IMR-90 (cell line): ENCODE data around the gene SLC39A6. TPM values are rescaled to one million over a fixed set of nuclear protein-coding genes. Genes with fewer than 3 reads are reported as not detected.

ENCODE experiments used
- ATAC-seq: fragments of 200-7000 bp; cut with Tn5 transposase; 2 replicates; pipeline ENCODE4 v1.9.1; 2020; ENCODE audit warnings: low read depth, mild to moderate bottlenecking, moderate library complexity
- BruUV-seq: library from RNA; stranded (reverse); fragments of 400-500 nt; replicated peaks from 2 replicates; lab custom pipeline; 2021; lab: Mats Ljungman, UMichigan
- CTCF ChIA-PET: fragments of 300-600 bp; formaldehyde crosslinking; extraction: SDS; loops from one replicate; lab custom pipeline; 2021; ENCODE audit warnings: antibody characterized with exemption; lab: Yijun Ruan, JAX
- POLR2A ChIA-PET: fragments of 300-600 bp; sonication (Branson Sonifier 250); formaldehyde crosslinking; loops from one replicate; lab custom pipeline; 2022; ENCODE audit warnings: antibody characterized with exemption; ENCODE audit not compliant: unreplicated experiment; lab: Charles Lee
- DNase-seq: peaks from one replicate; pipeline ENCODE4 v3.0.0; 2013
- H2AFZ ChIP-seq: replicated peaks from 2 replicates; pipeline ENCODE3; 2013; ENCODE audit warnings: low read length, mild to moderate bottlenecking; ENCODE audit not compliant: poor library complexity
- H2AK5ac ChIP-seq: 2 replicates; pipeline ENCODE4 v1.6.1; 2013; ENCODE audit warnings: low read depth, low read length, inconsistent platforms
- H2AK9ac ChIP-seq: replicated peaks from 2 replicates; pipeline ENCODE3; 2013; ENCODE audit warnings: mild to moderate bottlenecking, low read depth, low read length, moderate library complexity; ENCODE audit not compliant: poor library complexity
- H2BK120ac ChIP-seq: 2 replicates; pipeline ENCODE4 v1.6.1; 2013; ENCODE audit warnings: low read depth, low read length, inconsistent platforms
- H2BK15ac ChIP-seq: 3 replicates; pipeline ENCODE4 v1.6.1; 2013; ENCODE audit warnings: low read depth, low read length, inconsistent platforms
- H2BK20ac ChIP-seq: 2 replicates; pipeline ENCODE4 v1.6.1; 2013; ENCODE audit warnings: low read depth, mild to moderate bottlenecking, inconsistent platforms, low read length, moderate library complexity
- H2BK5ac ChIP-seq: 2 replicates; pipeline ENCODE4 v1.6.1; 2013; ENCODE audit warnings: mild to moderate bottlenecking, low read depth, low read length, inconsistent platforms; ENCODE audit not compliant: poor library complexity, severe bottlenecking
- H3K14ac ChIP-seq: replicated peaks from 2 replicates; pipeline ENCODE4 v1.6.1; 2013; ENCODE audit warnings: low read depth, low read length, inconsistent platforms
- H3K18ac ChIP-seq: 2 replicates; pipeline ENCODE4 v1.6.1; 2013; ENCODE audit warnings: low read depth, low read length, control low read depth
- H3K23ac ChIP-seq: 2 replicates; pipeline ENCODE4 v1.6.1; 2013; ENCODE audit warnings: low read depth, low read length, inconsistent platforms
- H3K27ac ChIP-seq: 2 replicates; pipeline ENCODE4 v1.5.1; 2013; ENCODE audit warnings: mild to moderate bottlenecking, control low read depth, low read length; ENCODE audit not compliant: insufficient read depth
- H3K27me3 ChIP-seq: 2 replicates; pipeline ENCODE4 v1.6.1; 2013; ENCODE audit warnings: low read length; ENCODE audit not compliant: control insufficient read depth, insufficient read depth
- H3K36me3 ChIP-seq: 2 replicates; pipeline ENCODE4 v1.6.1; 2013; ENCODE audit warnings: low read length, mixed read lengths; ENCODE audit not compliant: control insufficient read depth, insufficient read depth
- H3K4ac ChIP-seq: 2 replicates; pipeline ENCODE4 v1.6.1; 2013; ENCODE audit warnings: low read depth, low read length, inconsistent platforms
- H3K4me1 ChIP-seq: 2 replicates; pipeline ENCODE4 v1.6.1; 2013; ENCODE audit warnings: low read length, mixed read lengths; ENCODE audit not compliant: control insufficient read depth, insufficient read depth
- H3K4me2 ChIP-seq: 2 replicates; pipeline ENCODE4 v1.6.1; 2013; ENCODE audit warnings: low read depth, mild to moderate bottlenecking, control low read depth, low read length, moderate library complexity
- H3K4me3 ChIP-seq: 2 replicates; pipeline ENCODE4 v1.5.1; 2013; ENCODE audit warnings: low read depth, mild to moderate bottlenecking, control low read depth, low read length, moderate library complexity; ENCODE audit not compliant: insufficient read depth
- H3K56ac ChIP-seq: 2 replicates; pipeline ENCODE4 v1.6.1; 2013; ENCODE audit warnings: low read length, inconsistent platforms; ENCODE audit not compliant: insufficient read depth; ENCODE audit errors: extremely low read depth
- H3K79me1 ChIP-seq, 2 experiments: 2 replicates each; pipeline ENCODE4 v1.6.1; 2013; ENCODE audit warnings: low read length in 2 of 2, inconsistent platforms in 1 of 2, low read depth in 1 of 2
- H3K9ac ChIP-seq: 2 replicates; pipeline ENCODE4 v1.6.1; 2013; ENCODE audit warnings: low read depth, low read length, control low read depth
- H3K9me1 ChIP-seq: 2 replicates; pipeline ENCODE4 v1.6.1; 2013; ENCODE audit warnings: low read length, inconsistent platforms; ENCODE audit not compliant: insufficient read depth
- H3K9me3 ChIP-seq: 2 replicates; pipeline ENCODE4 v1.6.1; 2013; ENCODE audit warnings: low read length; ENCODE audit not compliant: control insufficient read depth, insufficient read depth
- H4K20me1 ChIP-seq: 2 replicates; pipeline ENCODE4 v1.6.1; 2013; ENCODE audit warnings: low read length, inconsistent platforms; ENCODE audit not compliant: insufficient read depth
- H4K5ac ChIP-seq: 2 replicates; pipeline ENCODE4 v1.6.1; 2013; ENCODE audit warnings: mild to moderate bottlenecking, low read depth, low read length, control low read depth
- H4K8ac ChIP-seq, 2 experiments: 2 replicates each; pipeline ENCODE4 v1.6.1; 2013; ENCODE audit warnings: low read depth in 2 of 2, low read length in 2 of 2, control low read depth in 1 of 2, inconsistent platforms in 1 of 2
- H4K91ac ChIP-seq: 2 replicates; pipeline ENCODE4 v1.6.1; 2013; ENCODE audit warnings: low read depth, low read length, inconsistent platforms; ENCODE audit not compliant: insufficient read depth
- BHLHE40 ChIP-seq: fragments of 150-350 bp; IDR thresholded peaks from 2 replicates; pipeline ENCODE4 v1.6.1; 2016; ENCODE audit warnings: mild to moderate bottlenecking, low read depth, low read length
- CEBPB ChIP-seq: IDR thresholded peaks from 2 replicates; pipeline ENCODE4 v1.6.1; 2012; ENCODE audit warnings: low read depth, low read length, improper control_type of control experiment
- CHD1 ChIP-seq: IDR thresholded peaks from 2 replicates; pipeline ENCODE4 v1.6.1; 2012; ENCODE audit warnings: low read depth, low read length, improper control_type of control experiment
- FOS ChIP-seq: fragments of 150-350 bp; IDR thresholded peaks from 2 replicates; pipeline ENCODE4 v1.6.1; 2016; ENCODE audit warnings: low read depth, low read length
- MAFK ChIP-seq: IDR thresholded peaks from 2 replicates; pipeline ENCODE4 v1.6.1; 2012; ENCODE audit warnings: low read depth, low read length, improper control_type of control experiment
- MAZ ChIP-seq: IDR thresholded peaks from 2 replicates; pipeline ENCODE4 v1.6.1; 2012; ENCODE audit warnings: low read depth, mild to moderate bottlenecking, low read length, improper control_type of control experiment, moderate library complexity, borderline replicate concordance
- MXI1 ChIP-seq: IDR thresholded peaks from 2 replicates; pipeline ENCODE4 v1.6.1; 2012; ENCODE audit warnings: low read depth, mild to moderate bottlenecking, low read length, moderate library complexity, borderline replicate concordance
- NFE2L2 ChIP-seq: fragments of 150-350 bp; IDR thresholded peaks from 2 replicates; pipeline ENCODE4 v1.6.1; 2016; ENCODE audit warnings: low read depth, mild to moderate bottlenecking, low read length
- POLR2A ChIP-seq: IDR thresholded peaks from 2 replicates; pipeline ENCODE4 v1.6.1; 2012; ENCODE audit warnings: mild to moderate bottlenecking, low read depth, low read length
- RAD21 ChIP-seq: IDR thresholded peaks from 2 replicates; pipeline ENCODE4 v1.6.1; 2012; ENCODE audit warnings: low read length, improper control_type of control experiment
- RCOR1 ChIP-seq: IDR thresholded peaks from 2 replicates; pipeline ENCODE4 v1.6.1; 2012; ENCODE audit warnings: mild to moderate bottlenecking, low read length, improper control_type of control experiment; ENCODE audit not compliant: insufficient replicate concordance
- RFX5 ChIP-seq: IDR thresholded peaks from 2 replicates; pipeline ENCODE4 v1.8.0; 2012; ENCODE audit warnings: low read depth, mild to moderate bottlenecking, low read length, moderate library complexity
- SMC3 ChIP-seq: fragments of 150-350 bp; IDR thresholded peaks from 2 replicates; pipeline ENCODE4 v1.6.1; 2016; ENCODE audit warnings: low read depth, mild to moderate bottlenecking, antibody characterized with exemption, low read length, moderate library complexity
- WGBS, 2 experiments: methylation state at CpG; one replicate each; pipeline versions ENCODE4 v1.1.5 to v1.1.7; 2013; ENCODE audit warnings: missing lambda C conversion rate in 2 of 2; ENCODE audit not compliant: insufficient read length in 1 of 2; ENCODE audit errors: extremely low coverage in 2 of 2; 5-methylcytosine and 5-hydroxymethylcytosine counted together
- dilution Hi-C: fragments of 300-500 bp; cut with HindIII; formaldehyde crosslinking; loops from one replicate; pipeline ENCODE4 v1.14.3; 2018; ENCODE audit warnings: low sequenced_read_pairs; ENCODE audit not compliant: unreplicated experiment
- in situ Hi-C: fragments of 300-500 bp; cut with MboI; formaldehyde crosslinking; loops from 3 replicates; pipeline ENCODE4 v1.14.3; 2019; ENCODE audit warnings: low sequenced_read_pairs, inconsistent platforms, mixed read lengths
- intact Hi-C: fragments of 100-400 bp; cut with micrococcal nuclease; formaldehyde crosslinking; loops from 2 replicates; pipeline ENCODE4 v1.10.0; 2022
- polyA plus RNA-seq, 3 experiments: library from polyadenylated mRNA; depleted of rRNA; stranded (reverse); fragments of >200 nt; gene quantifications; 2 replicates each; pipeline ENCODE4 v1.2.3, GENCODE V29; 2012; ENCODE audit warnings: low replicate concordance in 1 of 3
- total RNA-seq: library from RNA; depleted of rRNA; stranded (reverse); fragments of >200 nt; gene quantifications from 2 replicates; pipeline ENCODE4 v1.2.3, GENCODE V29; 2012
- TF ChIP-seq, protein P1 (sequence below): fragments of 150-350 bp; IDR thresholded peaks from 2 replicates; pipeline ENCODE4 v1.6.1; 2017; ENCODE audit warnings: mild to moderate bottlenecking, antibody characterized with exemption, low read length, low read depth
- TF ChIP-seq, protein P2 (sequence below): conservative IDR thresholded peaks from 2 replicates; pipeline ENCODE4 v1.5.1; 2012; ENCODE audit warnings: mild to moderate bottlenecking, low read depth, low read length, improper control_type of control experiment
- TF ChIP-seq, protein P3 (sequence below): fragments of 150-350 bp; IDR thresholded peaks from 2 replicates; pipeline ENCODE4 v1.6.1; 2016; ENCODE audit warnings: low read depth, mild to moderate bottlenecking, low read length, moderate library complexity, borderline replicate concordance

Gene SLC39A6
- total and polyA plus RNA-seq, 2 of the 4 experiments (the other 2 are of a cell fraction) = 48.7 to 91.9 TPM

DNA sequence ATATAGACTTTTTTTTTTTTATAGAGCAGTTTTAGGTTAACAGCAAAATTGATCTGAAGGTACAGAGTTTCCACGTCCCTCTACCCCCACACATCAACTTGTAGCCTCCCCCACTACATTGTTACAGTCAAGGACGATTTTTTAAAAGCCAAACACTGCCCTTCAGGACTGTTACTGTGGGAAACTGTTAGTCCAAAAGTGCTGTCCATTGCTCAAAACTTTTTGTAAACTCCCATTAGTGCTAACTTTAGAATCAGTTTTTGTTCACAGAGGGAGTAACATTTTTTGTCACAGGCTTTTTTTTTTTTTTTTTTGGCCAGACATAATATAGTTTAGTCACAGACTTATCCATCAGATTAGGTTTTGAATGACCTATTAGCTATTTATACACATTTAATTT is 24.6 kb upstream of the SLC39A6 start:
- no peaks in the 10 kb centered on the region for H3K27me3 ChIP-seq
- peaks cover 29% of the 10 kb centered on the region for H3K36me3 ChIP-seq
- peaks cover 23% of the 10 kb centered on the region for H3K4me1 ChIP-seq
- H3K18ac ChIP-seq = peak overlapping the region; percentile 88
- peaks cover 10 to 37% of the 10 kb centered on the region in 2 experiments; a peak in 3 of 4 replicates for H3K79me1 ChIP-seq
- H4K91ac ChIP-seq = peak overlapping the region; percentile 92
- H2BK120ac ChIP-seq = peak overlapping the region; percentile 95
- peak overlapping the region; percentile 97; the same call in 1 of the 2 replicates for H3K27ac ChIP-seq
- DNase-seq (peak; percentile 13), ATAC-seq (no peak)
- H2BK5ac ChIP-seq = peak overlapping the region; percentile 91
- peak overlapping the region; percentile 93; the same call in 1 of the 2 replicates for H2AK5ac ChIP-seq
- WGBS, 2 experiments = no CpG with 5 or more reads among the region's 2 CpGs
- intact Hi-C loops (loop anchor here (2.0 kb wide), 1 partner anchor 19 kb away; no protein-coding TSS in a partner anchor), dilution Hi-C loops (no loop called here), in situ Hi-C loops (no loop called here)
- no peaks in the 10 kb centered on the region for H3K9me3 ChIP-seq
- H3K14ac ChIP-seq = peak overlapping the region; percentile 97
- peak overlapping the region; percentile 5 to 98 for H4K8ac ChIP-seq
- H3K4ac ChIP-seq = peak overlapping the region; percentile 97
- POLR2A ChIA-PET = no interaction called here
- H3K56ac ChIP-seq = peak overlapping the region; percentile 71; the same call in 1 of the 2 replicates
- H3K4me3 ChIP-seq = no peak overlapping the region
- CTCF ChIA-PET = no interaction called here
- no peaks in the 10 kb centered on the region for H4K20me1 ChIP-seq
- no peak overlapping the region for H2AFZ ChIP-seq
- peak overlapping the region; percentile 32; the same call in 1 of the 2 replicates for H3K4me2 ChIP-seq
- peak overlapping the region; percentile 98; the same call in 1 of the 2 replicates for H3K23ac ChIP-seq
- peak overlapping the region; percentile 82 for H4K5ac ChIP-seq
- H2BK15ac ChIP-seq = peak overlapping the region; percentile 90; the same call in 2 of the 3 replicates
- no peak for TF ChIP-seq MXI1
- TF ChIP-seq, protein P1, sequence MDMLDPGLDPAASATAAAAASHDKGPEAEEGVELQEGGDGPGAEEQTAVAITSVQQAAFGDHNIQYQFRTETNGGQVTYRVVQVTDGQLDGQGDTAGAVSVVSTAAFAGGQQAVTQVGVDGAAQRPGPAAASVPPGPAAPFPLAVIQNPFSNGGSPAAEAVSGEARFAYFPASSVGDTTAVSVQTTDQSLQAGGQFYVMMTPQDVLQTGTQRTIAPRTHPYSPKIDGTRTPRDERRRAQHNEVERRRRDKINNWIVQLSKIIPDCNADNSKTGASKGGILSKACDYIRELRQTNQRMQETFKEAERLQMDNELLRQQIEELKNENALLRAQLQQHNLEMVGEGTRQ = no peak
- no peak for TF ChIP-seq RFX5
- no peak for TF ChIP-seq SMC3
- TF ChIP-seq CHD1 = no peak
- no peak for TF ChIP-seq RCOR1
- TF ChIP-seq POLR2A = no peak
- no peak for TF ChIP-seq BHLHE40
- no peak for TF ChIP-seq NFE2L2
- no peak for TF ChIP-seq CEBPB
- no peak for TF ChIP-seq RAD21
- TF ChIP-seq, protein P2, sequence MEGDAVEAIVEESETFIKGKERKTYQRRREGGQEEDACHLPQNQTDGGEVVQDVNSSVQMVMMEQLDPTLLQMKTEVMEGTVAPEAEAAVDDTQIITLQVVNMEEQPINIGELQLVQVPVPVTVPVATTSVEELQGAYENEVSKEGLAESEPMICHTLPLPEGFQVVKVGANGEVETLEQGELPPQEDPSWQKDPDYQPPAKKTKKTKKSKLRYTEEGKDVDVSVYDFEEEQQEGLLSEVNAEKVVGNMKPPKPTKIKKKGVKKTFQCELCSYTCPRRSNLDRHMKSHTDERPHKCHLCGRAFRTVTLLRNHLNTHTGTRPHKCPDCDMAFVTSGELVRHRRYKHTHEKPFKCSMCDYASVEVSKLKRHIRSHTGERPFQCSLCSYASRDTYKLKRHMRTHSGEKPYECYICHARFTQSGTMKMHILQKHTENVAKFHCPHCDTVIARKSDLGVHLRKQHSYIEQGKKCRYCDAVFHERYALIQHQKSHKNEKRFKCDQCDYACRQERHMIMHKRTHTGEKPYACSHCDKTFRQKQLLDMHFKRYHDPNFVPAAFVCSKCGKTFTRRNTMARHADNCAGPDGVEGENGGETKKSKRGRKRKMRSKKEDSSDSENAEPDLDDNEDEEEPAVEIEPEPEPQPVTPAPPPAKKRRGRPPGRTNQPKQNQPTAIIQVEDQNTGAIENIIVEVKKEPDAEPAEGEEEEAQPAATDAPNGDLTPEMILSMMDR = no peak
- TF ChIP-seq, protein P3, sequence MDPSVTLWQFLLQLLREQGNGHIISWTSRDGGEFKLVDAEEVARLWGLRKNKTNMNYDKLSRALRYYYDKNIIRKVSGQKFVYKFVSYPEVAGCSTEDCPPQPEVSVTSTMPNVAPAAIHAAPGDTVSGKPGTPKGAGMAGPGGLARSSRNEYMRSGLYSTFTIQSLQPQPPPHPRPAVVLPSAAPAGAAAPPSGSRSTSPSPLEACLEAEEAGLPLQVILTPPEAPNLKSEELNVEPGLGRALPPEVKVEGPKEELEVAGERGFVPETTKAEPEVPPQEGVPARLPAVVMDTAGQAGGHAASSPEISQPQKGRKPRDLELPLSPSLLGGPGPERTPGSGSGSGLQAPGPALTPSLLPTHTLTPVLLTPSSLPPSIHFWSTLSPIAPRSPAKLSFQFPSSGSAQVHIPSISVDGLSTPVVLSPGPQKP = no peak
- TF ChIP-seq MAZ = no peak
- no peak for TF ChIP-seq MAFK
- TF ChIP-seq FOS = no peak
- BruUV-seq = TSS peak; percentile 58
- peak overlapping the region; percentile 84 for H2BK20ac ChIP-seq
- peaks cover 11% of the 10 kb centered on the region for H3K9me1 ChIP-seq
- H2AK9ac ChIP-seq = peak overlapping the region; percentile 51
- H3K9ac ChIP-seq = peak overlapping the region; percentile 43
